Measurements from ENCODE around the gene CMSS1.

GRCh38 chr3:100008081-100008698 is 190.5 kb downstream of the CMSS1 start:
- TF ChIP-seq, protein P1, sequence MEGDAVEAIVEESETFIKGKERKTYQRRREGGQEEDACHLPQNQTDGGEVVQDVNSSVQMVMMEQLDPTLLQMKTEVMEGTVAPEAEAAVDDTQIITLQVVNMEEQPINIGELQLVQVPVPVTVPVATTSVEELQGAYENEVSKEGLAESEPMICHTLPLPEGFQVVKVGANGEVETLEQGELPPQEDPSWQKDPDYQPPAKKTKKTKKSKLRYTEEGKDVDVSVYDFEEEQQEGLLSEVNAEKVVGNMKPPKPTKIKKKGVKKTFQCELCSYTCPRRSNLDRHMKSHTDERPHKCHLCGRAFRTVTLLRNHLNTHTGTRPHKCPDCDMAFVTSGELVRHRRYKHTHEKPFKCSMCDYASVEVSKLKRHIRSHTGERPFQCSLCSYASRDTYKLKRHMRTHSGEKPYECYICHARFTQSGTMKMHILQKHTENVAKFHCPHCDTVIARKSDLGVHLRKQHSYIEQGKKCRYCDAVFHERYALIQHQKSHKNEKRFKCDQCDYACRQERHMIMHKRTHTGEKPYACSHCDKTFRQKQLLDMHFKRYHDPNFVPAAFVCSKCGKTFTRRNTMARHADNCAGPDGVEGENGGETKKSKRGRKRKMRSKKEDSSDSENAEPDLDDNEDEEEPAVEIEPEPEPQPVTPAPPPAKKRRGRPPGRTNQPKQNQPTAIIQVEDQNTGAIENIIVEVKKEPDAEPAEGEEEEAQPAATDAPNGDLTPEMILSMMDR (IDR thresholded peaks at IDR 0.05), result no peak
- TF ChIP-seq MAZ (IDR thresholded peaks at IDR 0.05; ENCODE audit: borderline replicate concordance, low read depth, low read length), result no peak
- TF ChIP-seq POLR2A (IDR thresholded peaks at IDR 0.05; ENCODE audit: low read length), result no peak
- TF ChIP-seq EP300 (IDR thresholded peaks at IDR 0.05), result no peak
- no peak for TF ChIP-seq JUNB (IDR thresholded peaks at IDR 0.05)
- TF ChIP-seq ZC3H11A (IDR thresholded peaks at IDR 0.05), result no peak
- no peak for TF ChIP-seq CHD2 (IDR thresholded peaks at IDR 0.05; ENCODE audit: low read length, partially characterized antibody)

All from A549 (cell line).